Uterus (tissue), 4 donors: Measurements from ENCODE around the gene SASH1. TPM values are rescaled to one million over a fixed set of nuclear protein-coding genes. Genes with fewer than 3 reads are reported as not detected.

Experiments used
- DNase-seq, 2 donors: peaks; one replicate each; pipeline ENCODE4 v3.0.0-alpha.2; 2019 to 2020
- H3K27ac ChIP-seq, 2 donors: fragments of 200-600 bp; sonication (generic); 1 replicate in 1 of 2; 2 replicates in 1 of 2; pipeline ENCODE4 v1.5.1; 2016 to 2018
- H3K27me3 ChIP-seq, 2 donors: fragments of 200-600 bp; sonication (generic); one replicate each; pipeline ENCODE4 v1.5.1; 2018 to 2019; ENCODE audit warnings: control low read depth in 1 of 2
- H3K36me3 ChIP-seq, 2 donors: fragments of 200-600 bp; sonication (generic); one replicate each; pipeline ENCODE4 v1.5.1; 2019; ENCODE audit warnings: control low read depth in 1 of 2
- H3K4me1 ChIP-seq, 2 donors: fragments of 200-600 bp; sonication (generic); one replicate each; pipeline ENCODE4 v1.5.1; 2018 to 2019; ENCODE audit warnings: control low read depth in 1 of 2
- H3K4me3 ChIP-seq, 2 donors: fragments of 200-600 bp; sonication (generic); 1 replicate in 1 of 2; 2 replicates in 1 of 2; pipeline ENCODE4 v1.5.1; 2018 to 2019; ENCODE audit warnings: mild to moderate bottlenecking in 1 of 2
- H3K9me3 ChIP-seq, 2 donors: fragments of 200-600 bp; sonication (generic); one replicate each; pipeline ENCODE4 v1.5.1; 2019; ENCODE audit warnings: control low read depth in 1 of 2
- CTCF ChIP-seq, 4 experiments: fragments of 200-600 bp in 2 of 4; fragments of 450-650 bp in 2 of 4; sonication (generic) in 2 of 4; IDR thresholded peaks; one replicate each; pipeline ENCODE4 v1.5.1; 2016 to 2019; ENCODE audit warnings: antibody characterized with exemption in 4 of 4, mild to moderate bottlenecking in 2 of 4, moderate library complexity in 1 of 4
- POLR2A ChIP-seq, 2 donors: fragments of 450-650 bp; IDR thresholded peaks; one replicate each; pipeline ENCODE4 v1.6.1; 2016; ENCODE audit warnings: antibody characterized with exemption in 2 of 2, mild to moderate bottlenecking in 1 of 2, moderate library complexity in 1 of 2
- intact Hi-C: fragments of 100-400 bp; cut with DNase I; formaldehyde crosslinking; loops from one replicate; pipeline ENCODE4 v1.15.1; 2023; ENCODE audit warnings: low total_unique reads
- total RNA-seq, 4 donors: library from RNA; depleted of rRNA in 3 of 4; stranded (reverse); fragments of >200 nt in 3 of 4; gene quantifications; one replicate each; pipeline versions ENCODE4 v1.1.0 to v1.2.4, GENCODE V29; 2014 to 2023
- donor health status: DM: yes; HTN: yes; CAD: no.

Gene SASH1
- total RNA-seq, 4 donors from 2014 or later, result 31.2 to 79.9 (median 54.3) TPM

- intact Hi-C loops, result loop anchor here (10.0 kb wide), 1 partner anchor 374 kb away; no protein-coding TSS in a partner anchor
- no peak for DNase-seq
Measured at GRCh38 chr6:148570456-148570855, 227.8 kb downstream of the SASH1 start.

GRCh38 chr6:148572676-148573335, 230.2 kb downstream of the SASH1 start:
- no peak overlapping the region for H3K27ac ChIP-seq
- no peaks in the 10 kb centered on the region for H3K36me3 ChIP-seq
- no peaks in the 10 kb centered on the region for H3K9me3 ChIP-seq
- TF ChIP-seq POLR2A (IDR thresholded peaks at IDR 0.05), result no peak
- TF ChIP-seq CTCF (IDR thresholded peaks at IDR 0.05), result no peak
- no peak for DNase-seq
- H3K4me1 ChIP-seq, result no peaks in the 10 kb centered on the region
- no peaks in the 10 kb centered on the region for H3K27me3 ChIP-seq
- intact Hi-C loops, result loop anchor here (10.0 kb wide), 1 partner anchor 372 kb away; no protein-coding TSS in a partner anchor
- H3K4me3 ChIP-seq, result no peak overlapping the region

More at GRCh38 chr6:148570456-148570855, 227.8 kb downstream of the SASH1 start:
- TF ChIP-seq CTCF (IDR thresholded peaks at IDR 0.05) (no peak), POLR2A (IDR thresholded peaks at IDR 0.05) (no peak)
- H3K4me3 ChIP-seq, result no peak overlapping the region
- no peaks in the 10 kb centered on the region for H3K36me3 ChIP-seq
- H3K27ac ChIP-seq, result no peak overlapping the region
- H3K9me3 ChIP-seq, result no peaks in the 10 kb centered on the region
- H3K4me1 ChIP-seq, result no peaks in the 10 kb centered on the region
- H3K27me3 ChIP-seq, result no peaks in the 10 kb centered on the region

- Histone ChIP-seq H3K36me3 (no peaks in the 10 kb centered on the region), H3K4me3 (no peak overlapping the region), H3K4me1 (no peaks in the 10 kb centered on the region), H3K9me3 (no peaks in the 10 kb centered on the region), H3K27ac (no peak overlapping the region), H3K27me3 (no peaks in the 10 kb centered on the region)
- no peak for TF ChIP-seq CTCF (IDR thresholded peaks at IDR 0.05)
- TF ChIP-seq POLR2A (IDR thresholded peaks at IDR 0.05), result no peak
- intact Hi-C loops, result loop anchor here (10.0 kb wide), 1 partner anchor 371 kb away; no protein-coding TSS in a partner anchor
- no peak for DNase-seq
Measured at GRCh38 chr6:148573922-148574321, 231.3 kb downstream of the SASH1 start.

- intact Hi-C loops, result loop anchor here (10.0 kb wide), 1 partner anchor 367 kb away; no protein-coding TSS in a partner anchor
- Histone ChIP-seq H3K4me1 (no peaks in the 10 kb centered on the region), H3K27me3 (no peaks in the 10 kb centered on the region), H3K9me3 (no peaks in the 10 kb centered on the region), H3K4me3 (no peak overlapping the region), H3K27ac (no peak overlapping the region), H3K36me3 (no peaks in the 10 kb centered on the region)
- TF ChIP-seq POLR2A (IDR thresholded peaks at IDR 0.05) (no peak), CTCF (IDR thresholded peaks at IDR 0.05) (peak; percentile 69 to 93 (median 86))
- peak; percentile 67 to 75 for DNase-seq
Measured at GRCh38 chr6:148577687-148578488, 235.2 kb downstream of the SASH1 start.

GRCh38 chr6:148578489-148578814, 235.8 kb downstream of the SASH1 start:
- no peak for TF ChIP-seq CTCF (IDR thresholded peaks at IDR 0.05)
- no peak for TF ChIP-seq POLR2A (IDR thresholded peaks at IDR 0.05)
- no peak for DNase-seq
- intact Hi-C loops, result loop anchor here (10.0 kb wide), 1 partner anchor 366 kb away; no protein-coding TSS in a partner anchor
- Histone ChIP-seq H3K9me3 (no peaks in the 10 kb centered on the region), H3K4me3 (no peak overlapping the region), H3K4me1 (no peaks in the 10 kb centered on the region), H3K36me3 (no peaks in the 10 kb centered on the region), H3K27me3 (no peaks in the 10 kb centered on the region), H3K27ac (no peak overlapping the region)
